Measurements from ENCODE around the gene STXBP3. TPM values are rescaled to one million over a fixed set of nuclear protein-coding genes. Genes with fewer than 3 reads are reported as not detected.

The STXBP3 gene
- polyA plus RNA-seq, 2 of the 4 experiments (the other 2 are of a cell fraction) = 30.4 to 44.8 TPM

DNA sequence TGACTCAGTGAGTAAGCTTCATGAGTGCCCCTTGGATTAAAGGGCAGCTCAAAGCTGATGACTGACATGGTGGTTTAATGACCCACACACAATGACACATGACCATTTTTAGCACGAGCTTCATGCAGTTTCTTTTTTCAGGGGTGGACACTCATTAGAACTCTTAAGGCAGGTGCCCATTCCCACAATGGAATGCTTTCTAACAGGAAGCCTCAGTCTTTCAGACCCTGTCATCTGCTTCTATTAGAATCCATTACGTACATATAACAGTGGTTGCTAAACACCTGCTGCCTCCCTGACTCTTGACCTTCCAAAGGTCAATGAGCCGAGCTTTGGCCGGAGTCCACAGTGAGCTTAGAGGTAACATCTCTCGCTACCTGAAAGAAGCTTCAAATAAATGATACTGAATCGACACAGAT is 83.0 kb downstream of the STXBP3 start (continued):
- TF ChIP-seq GATA3 (IDR thresholded peaks at IDR 0.05; ENCODE audit: borderline replicate concordance) (no peak), ZNF302 (CRISPR knock-in tag; IDR thresholded peaks at IDR 0.05) (no peak), CBX8 (IDR thresholded peaks at IDR 0.05) (no peak), E2F6 (IDR thresholded peaks at IDR 0.05; ENCODE audit: borderline replicate concordance, low read depth) (no peak)
- TF ChIP-seq, protein P1, sequence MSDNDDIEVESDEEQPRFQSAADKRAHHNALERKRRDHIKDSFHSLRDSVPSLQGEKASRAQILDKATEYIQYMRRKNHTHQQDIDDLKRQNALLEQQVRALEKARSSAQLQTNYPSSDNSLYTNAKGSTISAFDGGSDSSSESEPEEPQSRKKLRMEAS (IDR thresholded peaks at IDR 0.05) = no peak

- TF ChIP-seq POLR2A (IDR thresholded peaks at IDR 0.05; ENCODE audit: low read length) (0 out of 2 replicates have a peak, but pooled peaks have one; percentile 9), JUNB (IDR thresholded peaks at IDR 0.05) (no peak), CBX8 (IDR thresholded peaks at IDR 0.05) (no peak), NR3C1 (IDR thresholded peaks at IDR 0.05) (no peak), FOSL2 (IDR thresholded peaks at IDR 0.05) (no peak), FOSL2 (CRISPR knock-in tag; IDR thresholded peaks at IDR 0.05) (peak; percentile 81), HEYL (CRISPR knock-in tag; IDR thresholded peaks at IDR 0.05) (no peak), EP300 (IDR thresholded peaks at IDR 0.05) (no peak), TFCP2L1 (CRISPR knock-in tag; IDR thresholded peaks at IDR 0.05) (no peak), HES2 (IDR thresholded peaks at IDR 0.05) (no peak), ZC3H11A (IDR thresholded peaks at IDR 0.05) (no peak), CEBPB (IDR thresholded peaks at IDR 0.05) (no peak), TP53 (CRISPR knock-in tag; IDR thresholded peaks at IDR 0.05) (no peak), CHD2 (IDR thresholded peaks at IDR 0.05; ENCODE audit: low read length, partially characterized antibody) (no peak), MAZ (IDR thresholded peaks at IDR 0.05; ENCODE audit: borderline replicate concordance, low read depth, low read length) (no peak), HOXA7 (CRISPR knock-in tag; IDR thresholded peaks at IDR 0.05) (no peak), ZNF302 (CRISPR knock-in tag; IDR thresholded peaks at IDR 0.05) (no peak), JUN (IDR thresholded peaks at IDR 0.05) (no peak; a peak in 1 of 5 replicates), NFE2L2 (conservative IDR thresholded peaks at IDR 0.05; ENCODE audit: low read length) (no peak), FOXS1 (CRISPR knock-in tag; IDR thresholded peaks at IDR 0.05) (no peak), ESRRA (IDR thresholded peaks at IDR 0.05; ENCODE audit: borderline replicate concordance, low read length) (no peak), GATA3 (IDR thresholded peaks at IDR 0.05; ENCODE audit: borderline replicate concordance) (peak; percentile 73; the same call in 1 of the 2 replicates), MYC (IDR thresholded peaks at IDR 0.05; ENCODE audit: borderline replicate concordance, low read length) (no peak), KDM5A (IDR thresholded peaks at IDR 0.05) (no peak), MAFK (IDR thresholded peaks at IDR 0.05; ENCODE audit: partially characterized antibody) (no peak)
- TF ChIP-seq, protein P2, sequence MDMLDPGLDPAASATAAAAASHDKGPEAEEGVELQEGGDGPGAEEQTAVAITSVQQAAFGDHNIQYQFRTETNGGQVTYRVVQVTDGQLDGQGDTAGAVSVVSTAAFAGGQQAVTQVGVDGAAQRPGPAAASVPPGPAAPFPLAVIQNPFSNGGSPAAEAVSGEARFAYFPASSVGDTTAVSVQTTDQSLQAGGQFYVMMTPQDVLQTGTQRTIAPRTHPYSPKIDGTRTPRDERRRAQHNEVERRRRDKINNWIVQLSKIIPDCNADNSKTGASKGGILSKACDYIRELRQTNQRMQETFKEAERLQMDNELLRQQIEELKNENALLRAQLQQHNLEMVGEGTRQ (IDR thresholded peaks at IDR 0.05) = no peak
- TF ChIP-seq, protein P1 (IDR thresholded peaks at IDR 0.05) = 0 out of 2 replicates have a peak, but pooled peaks have one; percentile 24
- POLR2A ChIA-PET = interaction anchor here (0.6 to 1.2 kb wide), 2 partner anchors 84 to 271 kb away, joined by 3 to 6 read pairs; partner anchors contain the start of gene STXBP3
- H3K4me1 ChIP-seq = peaks cover 35% of the 10 kb centered on the region
These were observed 83.9 kb downstream of the STXBP3 start for GRCh38 chr1:108830119-108831008.

More at GRCh38 chr1:108830119-108831008, 83.9 kb downstream of the STXBP3 start:
- H3K27ac ChIP-seq = peak overlapping the region; percentile 85
- H3K4me2 ChIP-seq = peak overlapping the region; percentile 87
- FAIRE-seq = no peak
- ATAC-seq = peak; percentile 94 to 95
- H3K4me3 ChIP-seq = peak overlapping the region; percentile 20
- CTCF ChIA-PET = interaction anchor here (1.0 to 13.6 kb wide), 7 partner anchors 10 to 68 kb away, joined by 3 to 265 read pairs (median 4); partner anchors contain the start of gene AKNAD1
- H3K9me3 ChIP-seq = no peaks in the 10 kb centered on the region
- peak; percentile 76 to 83 for DNase-seq (ENCODE audit: low read depth in 1 of 2, low spot score in 1 of 2)
- WGBS (ENCODE audit: missing lambda C conversion rate) = 22% methylated on average over 17 of the region's 20 CpGs
